GM19035 (cell line): ENCODE data around the gene ACKR3.

ENCODE experiments used
- ATAC-seq: cut with Tn5 transposase; IDR thresholded peaks from one replicate; pipeline ENCODE4 v1.9.1; 2021; ENCODE audit not compliant: unreplicated experiment

ACKR3 gene

DNA sequence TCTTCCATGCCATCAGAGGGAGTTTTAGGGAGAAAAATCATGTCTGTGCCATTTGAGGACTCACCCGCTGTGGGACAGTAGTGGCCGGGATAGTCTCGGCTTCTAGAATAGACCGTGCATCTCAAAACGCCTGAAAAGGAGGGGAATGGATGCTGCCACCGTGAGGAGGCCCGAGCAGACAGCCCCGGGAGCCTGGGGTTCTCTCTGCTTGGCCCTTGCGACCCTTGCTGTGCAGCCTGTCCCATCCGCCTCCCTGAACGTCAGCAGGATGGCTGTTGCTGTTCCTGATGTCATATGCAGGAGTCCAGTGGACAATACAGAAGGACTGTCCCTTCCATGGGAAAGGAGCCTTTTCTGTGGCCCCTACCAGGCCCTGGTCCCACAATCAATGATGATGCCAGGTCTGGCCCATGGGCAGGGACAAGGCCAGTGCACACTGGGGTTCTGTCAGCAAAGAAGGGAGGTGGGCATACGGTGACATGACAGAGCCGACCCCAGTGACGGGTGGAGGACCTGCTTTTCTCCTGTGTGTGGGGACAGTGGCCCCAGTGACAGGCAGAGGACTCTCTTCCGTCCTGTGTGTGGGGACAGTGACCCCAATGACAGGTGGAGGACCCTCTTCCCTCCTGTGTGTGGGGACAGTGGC, 58.8 kb downstream of the ACKR3 start:
- ATAC-seq, result no peak

GRCh38 chr2:236628981-236629605, 59.5 kb downstream of the ACKR3 start:
- no peak for ATAC-seq

DNA sequence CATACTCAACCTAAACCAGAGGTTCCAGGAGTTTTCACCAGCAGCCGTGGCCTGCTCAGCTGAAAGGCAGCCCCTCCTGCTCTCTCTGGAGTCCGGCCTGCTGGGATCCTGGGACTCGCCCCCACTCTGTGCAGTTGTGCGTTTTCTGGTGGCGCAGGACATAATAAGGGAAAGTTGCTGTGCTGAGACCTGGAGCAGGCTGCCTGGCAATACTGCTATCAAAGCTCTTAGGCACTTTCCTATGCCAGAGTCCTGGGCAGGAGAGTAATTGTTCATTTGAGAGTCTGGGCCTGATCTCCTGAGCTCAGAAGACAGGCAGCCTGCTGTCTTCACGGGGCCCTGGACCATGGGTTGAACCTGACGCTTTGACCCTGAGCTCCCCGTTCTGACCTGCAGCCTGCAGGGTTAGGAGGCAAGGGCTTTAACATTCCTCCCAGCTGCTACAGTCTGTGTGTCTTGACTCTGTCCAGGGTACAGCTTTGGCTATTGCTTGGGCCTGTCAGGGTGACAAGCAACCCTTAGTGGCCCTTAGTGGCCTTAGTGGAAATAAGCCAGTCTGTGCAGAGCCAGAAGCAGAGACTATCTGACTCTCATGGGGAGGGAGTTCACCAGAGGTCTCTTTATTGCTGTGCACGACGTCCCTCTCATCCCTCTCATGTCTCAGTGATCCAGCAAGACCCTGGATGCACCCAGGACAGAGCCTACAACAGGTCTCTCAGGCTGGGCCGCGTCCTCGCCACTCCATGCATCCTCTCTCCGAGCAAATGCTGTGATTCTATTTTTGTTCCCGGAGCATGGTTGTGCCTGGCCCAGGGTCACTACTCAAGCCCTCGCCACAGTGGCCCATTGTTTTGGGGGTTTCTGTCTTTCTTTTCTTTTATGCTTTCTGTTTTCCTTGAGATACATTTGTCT, 60.6 kb downstream of the ACKR3 start:
- ATAC-seq, result no peak

DNA sequence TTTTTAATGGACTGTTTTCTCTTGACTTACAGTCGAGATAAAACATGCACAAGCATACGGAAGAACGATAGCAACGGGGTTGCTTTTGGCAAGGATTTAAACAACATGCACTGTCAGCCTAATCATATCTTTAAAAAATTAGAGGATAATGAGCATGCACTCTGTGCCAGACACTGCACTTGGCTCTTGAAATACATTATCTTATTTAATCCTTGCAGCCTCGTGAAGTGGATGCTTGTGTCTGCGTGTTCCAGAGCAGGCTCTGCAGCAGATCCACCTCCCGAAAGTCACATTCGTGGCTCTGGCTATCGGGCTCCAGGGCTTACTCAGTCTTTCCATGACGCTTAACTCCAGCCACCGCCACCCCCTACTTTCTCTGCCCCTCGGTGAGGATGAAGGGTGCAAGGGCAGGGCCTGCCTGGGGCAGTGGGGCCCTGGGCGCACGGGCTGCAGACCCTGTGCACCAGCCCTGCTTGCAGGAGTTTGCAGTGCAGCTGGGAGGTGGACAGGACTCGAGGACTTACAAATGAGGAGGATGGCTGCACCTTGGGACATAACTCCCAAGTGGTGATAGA, 61.7 kb downstream of the ACKR3 start:
- no peak for ATAC-seq

GRCh38 chr2:236631856-236632291, 62.2 kb downstream of the ACKR3 start:
- no peak for ATAC-seq
